Omental fat pad (tissue), 4 donors: Measurements from ENCODE around the gene INSYN2B. TPM values are rescaled to one million over a fixed set of nuclear protein-coding genes. Genes with fewer than 3 reads are reported as not detected.

Source experiments
- ATAC-seq: fragments of 150-250 bp; one replicate; pipeline ENCODE4 v1.9.1; 2016; ENCODE audit warnings: mild to moderate bottlenecking, moderate library complexity; ENCODE audit not compliant: low FRiP score
- DNase-seq: peaks from one replicate; pipeline ENCODE4 v3.0.0-alpha.2; 2019; ENCODE audit warnings: low spot score
- small RNA-seq: library from RNA; depleted of rRNA; stranded (forward); fragments of <200 nt; gene quantifications from one replicate; pipeline ENCODE3, GENCODE V24; 2016
- total RNA-seq, 4 donors: library from RNA; depleted of rRNA; stranded (reverse); fragments of >200 nt; gene quantifications; one replicate each; pipeline ENCODE4 v1.1.0, GENCODE V29; 2016
- TF ChIP-seq, protein P1 (sequence below), 3 donors: fragments of 450-650 bp; IDR thresholded peaks; one replicate each; pipeline ENCODE4 v1.5.1; 2016 to 2017; ENCODE audit warnings: antibody characterized with exemption in 3 of 3, mild to moderate bottlenecking in 3 of 3, moderate library complexity in 2 of 3

Gene INSYN2B
- total RNA-seq, 4 donors from 2014 or later = 1.4 to 8.4 (median 5.4) TPM

DNA sequence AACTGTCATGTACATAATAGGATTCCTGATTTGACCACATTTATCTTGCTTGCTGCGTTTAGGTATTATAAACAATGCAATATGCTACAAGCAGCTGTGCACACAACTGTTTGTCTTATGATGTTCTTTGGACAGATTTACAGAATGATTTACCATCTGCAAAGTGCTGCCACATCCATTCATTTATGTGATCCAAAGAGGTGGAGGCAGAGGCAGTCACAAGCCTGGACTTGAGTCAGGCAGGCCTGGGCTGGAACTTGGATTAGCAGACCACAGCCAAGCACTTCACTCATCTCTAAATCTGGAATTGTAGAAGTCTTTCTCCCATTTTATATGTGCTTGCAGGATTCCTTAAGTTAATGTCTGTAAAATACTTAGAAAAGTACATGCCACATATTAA is 149.0 kb downstream of the INSYN2B start:
- TF ChIP-seq, protein P1, sequence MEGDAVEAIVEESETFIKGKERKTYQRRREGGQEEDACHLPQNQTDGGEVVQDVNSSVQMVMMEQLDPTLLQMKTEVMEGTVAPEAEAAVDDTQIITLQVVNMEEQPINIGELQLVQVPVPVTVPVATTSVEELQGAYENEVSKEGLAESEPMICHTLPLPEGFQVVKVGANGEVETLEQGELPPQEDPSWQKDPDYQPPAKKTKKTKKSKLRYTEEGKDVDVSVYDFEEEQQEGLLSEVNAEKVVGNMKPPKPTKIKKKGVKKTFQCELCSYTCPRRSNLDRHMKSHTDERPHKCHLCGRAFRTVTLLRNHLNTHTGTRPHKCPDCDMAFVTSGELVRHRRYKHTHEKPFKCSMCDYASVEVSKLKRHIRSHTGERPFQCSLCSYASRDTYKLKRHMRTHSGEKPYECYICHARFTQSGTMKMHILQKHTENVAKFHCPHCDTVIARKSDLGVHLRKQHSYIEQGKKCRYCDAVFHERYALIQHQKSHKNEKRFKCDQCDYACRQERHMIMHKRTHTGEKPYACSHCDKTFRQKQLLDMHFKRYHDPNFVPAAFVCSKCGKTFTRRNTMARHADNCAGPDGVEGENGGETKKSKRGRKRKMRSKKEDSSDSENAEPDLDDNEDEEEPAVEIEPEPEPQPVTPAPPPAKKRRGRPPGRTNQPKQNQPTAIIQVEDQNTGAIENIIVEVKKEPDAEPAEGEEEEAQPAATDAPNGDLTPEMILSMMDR (IDR thresholded peaks at IDR 0.05) = no peak
- ATAC-seq (no peak), DNase-seq (no peak)

DNA sequence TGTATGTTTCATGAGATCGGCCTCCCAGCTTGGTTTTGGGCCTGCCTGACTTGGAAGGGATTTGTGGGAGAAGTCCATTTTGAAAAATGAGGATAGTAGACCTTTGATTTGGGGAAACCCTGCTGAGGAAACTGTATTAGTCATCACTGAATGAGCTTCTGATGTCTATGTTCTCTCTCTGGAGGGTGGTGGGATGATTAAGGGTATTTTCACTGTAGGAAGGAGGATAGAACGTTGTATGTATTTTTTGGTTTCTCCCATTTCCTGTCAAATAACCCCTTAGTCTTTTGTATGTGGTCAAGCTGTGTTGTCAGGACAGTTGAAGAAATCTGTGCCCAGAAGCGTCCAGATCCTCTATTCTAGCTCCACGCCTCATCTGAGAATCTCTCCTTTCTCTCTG is 151.9 kb downstream of the INSYN2B start:
- TF ChIP-seq, protein P1 (IDR thresholded peaks at IDR 0.05) = no peak
- DNase-seq (no peak), ATAC-seq (no peak)

DNA sequence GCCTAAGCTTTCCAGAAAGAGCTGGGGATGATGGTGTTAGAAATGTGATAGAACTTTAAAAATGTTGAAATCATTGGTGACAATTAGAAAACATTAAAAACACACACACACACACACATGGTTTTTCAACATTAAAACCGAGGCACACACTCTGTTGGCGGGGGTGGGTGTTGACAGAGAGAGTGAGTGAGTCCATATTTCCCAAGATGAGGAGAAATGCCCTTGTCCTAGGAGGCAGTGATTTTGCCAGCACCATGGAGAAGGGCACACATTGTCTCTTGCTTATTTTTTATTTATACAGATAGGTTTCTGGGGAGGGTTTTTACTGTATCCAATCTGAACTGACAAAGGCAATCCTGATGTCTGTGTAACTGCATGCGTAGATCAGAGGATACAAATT is 152.5 kb downstream of the INSYN2B start:
- ATAC-seq (no peak), DNase-seq (no peak)
- TF ChIP-seq, protein P1 (IDR thresholded peaks at IDR 0.05) = no peak

DNA sequence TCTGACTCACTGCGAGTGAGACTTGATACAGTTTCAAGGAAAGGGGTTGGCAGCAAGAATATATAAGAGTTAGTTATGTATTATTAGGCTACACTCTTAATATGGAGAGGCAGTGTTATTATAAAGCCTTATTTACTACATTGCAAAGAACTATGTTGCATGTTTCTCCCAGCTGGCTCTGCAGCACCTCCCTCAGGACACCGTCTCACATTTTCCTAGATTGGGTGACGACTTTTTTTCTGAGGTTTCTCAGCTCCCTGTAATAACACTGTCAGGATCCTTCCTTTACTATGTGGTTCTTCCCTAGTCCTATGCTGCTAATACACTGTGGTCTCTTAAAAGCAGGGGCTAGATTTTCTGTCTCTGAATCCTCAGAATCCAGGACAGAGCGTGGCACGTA is 153.7 kb downstream of the INSYN2B start:
- DNase-seq = no peak
- TF ChIP-seq, protein P1 (IDR thresholded peaks at IDR 0.05) = no peak
- no peak for ATAC-seq

DNA sequence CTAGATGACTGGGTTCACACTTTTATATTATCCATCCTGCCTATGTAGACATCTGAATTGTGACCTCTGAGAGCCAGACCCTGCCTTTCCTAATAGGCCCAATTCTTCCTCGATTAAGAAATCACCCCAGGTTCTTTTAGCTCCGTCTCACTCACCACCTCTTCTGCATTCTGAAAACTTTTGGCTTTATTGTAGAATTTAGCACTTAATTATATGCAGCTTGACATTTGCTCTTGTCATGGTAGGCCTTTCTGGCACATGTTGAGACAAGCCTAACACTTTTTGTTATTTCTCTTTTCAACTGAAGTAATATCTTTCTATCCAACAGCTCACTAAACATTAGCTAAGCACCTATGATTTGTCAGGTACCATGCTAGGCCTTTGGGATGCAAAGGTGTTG is 163.3 kb downstream of the INSYN2B start:
- TF ChIP-seq, protein P1 (IDR thresholded peaks at IDR 0.05) = no peak
- ATAC-seq (no peak), DNase-seq (no peak)

DNA sequence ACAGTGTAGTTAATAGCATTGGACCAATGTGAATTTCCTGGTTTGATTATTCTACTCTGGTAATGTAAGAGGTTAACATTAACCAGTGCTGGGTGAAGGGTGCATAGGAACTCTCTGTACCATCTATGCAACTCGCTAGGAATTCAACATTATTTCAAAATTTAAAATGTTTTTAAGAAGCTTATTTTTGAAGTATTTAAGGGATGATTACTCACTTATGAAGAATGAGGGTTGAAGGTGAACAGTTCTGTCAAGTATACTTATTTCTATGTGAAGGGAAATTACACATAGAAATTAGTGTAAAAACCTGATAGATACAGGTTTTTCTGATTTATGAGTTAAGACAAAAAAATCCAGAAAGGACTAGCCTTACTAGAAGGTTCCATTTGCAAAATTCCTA is 165.8 kb downstream of the INSYN2B start:
- TF ChIP-seq, protein P1 (IDR thresholded peaks at IDR 0.05) = no peak
- DNase-seq = no peak
- peak; percentile 65 for ATAC-seq

Small RNA genes within 50 kb of the gene (small RNA-seq; reads per million reads assigned to genes)
- gene MIR378E = not detected

Other genes with a start within 250 kb of the INSYN2B start
- gene FOXI1, start 125.4 kb upstream of the INSYN2B start, total RNA-seq = not detected